ENCODE results near the gene NRG3. TPM values are rescaled to one million over a fixed set of nuclear protein-coding genes. Genes with fewer than 3 reads are reported as not detected.

Gene NRG3
- total and polyA plus RNA-seq, 2 of the 8 experiments (the other 6 are each of a cell fraction or from before 2014, with no cell fraction given), result 4.2 to 5.0 TPM

DNA sequence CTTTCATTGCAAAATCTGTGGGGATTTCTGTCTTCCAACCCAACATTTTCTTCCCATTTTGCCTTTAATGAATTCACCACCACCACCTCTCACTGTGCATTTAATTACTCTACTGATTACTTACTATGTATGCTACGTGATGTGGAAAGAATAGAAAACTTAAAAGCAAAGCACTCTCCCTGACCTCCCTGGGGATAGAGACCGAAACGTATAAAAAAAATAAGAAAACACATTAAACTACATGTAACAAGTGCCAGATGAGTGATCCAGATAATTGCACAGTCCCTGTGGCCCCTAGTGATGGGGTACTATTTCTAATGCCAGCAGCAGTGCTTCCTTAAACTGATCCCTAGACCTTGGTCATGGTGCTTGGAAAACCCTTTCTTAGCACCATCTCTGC is 478.4 kb downstream of the NRG3 start:
- POLR2A ChIA-PET (ENCODE audit: partially characterized antibody), result no interaction called here
- no peak overlapping the region for H2BK12ac ChIP-seq (ENCODE audit: low read depth, low read length)
- no peak overlapping the region for H3K18ac ChIP-seq (ENCODE audit: extremely low read depth, low read length)
- no peaks in the 10 kb centered on the region for H4K20me1 ChIP-seq (replicated peaks in 1 of 2; ENCODE audit: control insufficient read depth in 1 of 2, insufficient read depth in 2 of 2, low read length in 2 of 2)
- H3K79me1 ChIP-seq (ENCODE audit: low read depth, low read length), result no peaks in the 10 kb centered on the region
- CTCF ChIA-PET (ENCODE audit: partially characterized antibody), result no interaction called here
- H2AK5ac ChIP-seq (ENCODE audit: low read depth, low read length), result no peak overlapping the region
- no peaks in the 10 kb centered on the region for H3K23me2 ChIP-seq (ENCODE audit: low read depth, low read length)
- no peak overlapping the region for H3K14ac ChIP-seq (ENCODE audit: insufficient read length)
- H4K5ac ChIP-seq (ENCODE audit: insufficient read length, low read depth, low read length), result no peak overlapping the region
- H2AFZ ChIP-seq (ENCODE audit: low read length), result no peak overlapping the region
- H4K8ac ChIP-seq (ENCODE audit: extremely low read depth, insufficient read depth, low read length), result no peak overlapping the region
- WGBS, 2 experiments (ENCODE audit: extremely low coverage in 1 of 2, insufficient coverage in 1 of 2, insufficient read length in 1 of 2, insufficient replicate concordance in 2 of 2, low coverage in 1 of 2, low lambda C conversion rate in 2 of 2, missing lambda C conversion rate in 1 of 2), result 81% methylated on average over 3 of the region's 3 CpGs; no CpG with 5 or more reads in 1 of the 2 experiments
- no peak overlapping the region for H3K27ac ChIP-seq (ENCODE audit: low read depth, low read length)
- no peak overlapping the region for H4K91ac ChIP-seq (replicated peaks; ENCODE audit: insufficient read length, low read length)
- H3K4me3 ChIP-seq (ENCODE audit: extremely low read depth in 1 of 4, insufficient read depth in 2 of 4, low read depth in 3 of 4, low read length in 4 of 4), result no peak overlapping the region
- no peak overlapping the region for H3K56ac ChIP-seq (replicated peaks; ENCODE audit: insufficient read length, low read depth, low read length)
- H3K23ac ChIP-seq (ENCODE audit: insufficient read length), result no peak overlapping the region
- H2BK5ac ChIP-seq (ENCODE audit: low read depth, low read length), result no peak overlapping the region
- H3K27me3 ChIP-seq (replicated peaks in 1 of 4; ENCODE audit: control insufficient read depth in 3 of 4, extremely low read depth in 1 of 4, insufficient read depth in 3 of 4, low read length in 3 of 4), result no peaks in the 10 kb centered on the region
- no peak overlapping the region for H2BK120ac ChIP-seq (replicated peaks; ENCODE audit: low read depth, low read length)
- DNase-seq (ENCODE audit: low read depth in 1 of 2, low spot score in 2 of 2) (no peak), FAIRE-seq (no peak)
- H3K9ac ChIP-seq (replicated peaks in 1 of 4; ENCODE audit: extremely low read depth in 1 of 4, low read depth in 3 of 4, low read length in 3 of 4), result no peak overlapping the region
- H3K79me2 ChIP-seq (ENCODE audit: control insufficient read depth in 1 of 2, insufficient read depth in 2 of 2, low read length in 2 of 2), result no peaks in the 10 kb centered on the region
- no peak overlapping the region for H3K4me2 ChIP-seq (ENCODE audit: insufficient read depth in 1 of 2, low read depth in 2 of 2, low read length in 2 of 2)
- peaks cover 0 to 2% (median 0%) of the 10 kb centered on the region in 4 experiments; a peak in 1 of 7 replicates for H3K4me1 ChIP-seq (replicated peaks in 1 of 4; ENCODE audit: control insufficient read depth in 3 of 4, insufficient read depth in 4 of 4, low read length in 3 of 4)
- H3K36me3 ChIP-seq (ENCODE audit: control insufficient read depth in 2 of 4, insufficient read depth in 4 of 4, low read length in 3 of 4), result no peaks in the 10 kb centered on the region
- TF ChIP-seq SIX5 (IDR thresholded peaks at IDR 0.05; ENCODE audit: low read depth, low read length) (no peak), EZH2 (IDR thresholded peaks at IDR 0.05; ENCODE audit: low read depth, low read length, severe bottlenecking) (no peak), BACH1 (IDR thresholded peaks at IDR 0.05; ENCODE audit: low read length) (no peak), TAF1 (IDR thresholded peaks at IDR 0.05; ENCODE audit: low read depth, low read length) (no peak), EGR1 (IDR thresholded peaks at IDR 0.05; ENCODE audit: borderline replicate concordance, low read depth, low read length) (no peak), NRF1 (IDR thresholded peaks at IDR 0.05; ENCODE audit: low read depth, low read length) (no peak), EP300 (IDR thresholded peaks at IDR 0.05; ENCODE audit: borderline replicate concordance in 1 of 2, low read depth in 2 of 2, low read length in 2 of 2) (no peak), CHD1 (IDR thresholded peaks at IDR 0.05; ENCODE audit: low read depth, low read length) (no peak)
- no peak overlapping the region for H3K4ac ChIP-seq (replicated peaks; ENCODE audit: insufficient read length, low read depth, low read length)
- no peak overlapping the region for H2BK15ac ChIP-seq (ENCODE audit: low read length)
- H2BK20ac ChIP-seq (ENCODE audit: low read length), result no peak overlapping the region
- no peaks in the 10 kb centered on the region; a peak in 2 of 4 replicates for H3K9me3 ChIP-seq (ENCODE audit: insufficient read depth in 2 of 2, low read depth in 1 of 2, low read length in 1 of 2)
